IMR-90 (cell line): ENCODE measurements around the gene OTUD7B. TPM values are rescaled to one million over a fixed set of nuclear protein-coding genes. Genes with fewer than 3 reads are reported as not detected.

Source experiments
- ATAC-seq: fragments of 200-7000 bp; cut with Tn5 transposase; 2 replicates; pipeline ENCODE4 v1.9.1; 2020; ENCODE audit warnings: low read depth, mild to moderate bottlenecking, moderate library complexity
- BruUV-seq: library from RNA; stranded (reverse); fragments of 400-500 nt; replicated peaks from 2 replicates; lab custom pipeline; 2021; lab: Mats Ljungman, UMichigan
- CTCF ChIA-PET: fragments of 300-600 bp; formaldehyde crosslinking; extraction: SDS; loops from one replicate; lab custom pipeline; 2021; ENCODE audit warnings: antibody characterized with exemption; lab: Yijun Ruan, JAX
- POLR2A ChIA-PET: fragments of 300-600 bp; sonication (Branson Sonifier 250); formaldehyde crosslinking; loops from one replicate; lab custom pipeline; 2022; ENCODE audit warnings: antibody characterized with exemption; ENCODE audit not compliant: unreplicated experiment; lab: Charles Lee
- DNase-seq: peaks from one replicate; pipeline ENCODE4 v3.0.0; 2013
- H2AFZ ChIP-seq: replicated peaks from 2 replicates; pipeline ENCODE3; 2013; ENCODE audit warnings: low read length, mild to moderate bottlenecking; ENCODE audit not compliant: poor library complexity
- H2AK5ac ChIP-seq: 2 replicates; pipeline ENCODE4 v1.6.1; 2013; ENCODE audit warnings: low read depth, low read length, inconsistent platforms
- H2AK9ac ChIP-seq: replicated peaks from 2 replicates; pipeline ENCODE3; 2013; ENCODE audit warnings: mild to moderate bottlenecking, low read depth, low read length, moderate library complexity; ENCODE audit not compliant: poor library complexity
- H2BK120ac ChIP-seq: 2 replicates; pipeline ENCODE4 v1.6.1; 2013; ENCODE audit warnings: low read depth, low read length, inconsistent platforms
- H2BK15ac ChIP-seq: 3 replicates; pipeline ENCODE4 v1.6.1; 2013; ENCODE audit warnings: low read depth, low read length, inconsistent platforms
- H2BK20ac ChIP-seq: 2 replicates; pipeline ENCODE4 v1.6.1; 2013; ENCODE audit warnings: low read depth, mild to moderate bottlenecking, inconsistent platforms, low read length, moderate library complexity
- H2BK5ac ChIP-seq: 2 replicates; pipeline ENCODE4 v1.6.1; 2013; ENCODE audit warnings: mild to moderate bottlenecking, low read depth, low read length, inconsistent platforms; ENCODE audit not compliant: poor library complexity, severe bottlenecking
- H3K14ac ChIP-seq: replicated peaks from 2 replicates; pipeline ENCODE4 v1.6.1; 2013; ENCODE audit warnings: low read depth, low read length, inconsistent platforms
- H3K18ac ChIP-seq: 2 replicates; pipeline ENCODE4 v1.6.1; 2013; ENCODE audit warnings: low read depth, low read length, control low read depth
- H3K23ac ChIP-seq: 2 replicates; pipeline ENCODE4 v1.6.1; 2013; ENCODE audit warnings: low read depth, low read length, inconsistent platforms
- H3K27ac ChIP-seq: 2 replicates; pipeline ENCODE4 v1.5.1; 2013; ENCODE audit warnings: mild to moderate bottlenecking, control low read depth, low read length; ENCODE audit not compliant: insufficient read depth
- H3K27me3 ChIP-seq: 2 replicates; pipeline ENCODE4 v1.6.1; 2013; ENCODE audit warnings: low read length; ENCODE audit not compliant: control insufficient read depth, insufficient read depth
- H3K36me3 ChIP-seq: 2 replicates; pipeline ENCODE4 v1.6.1; 2013; ENCODE audit warnings: low read length, mixed read lengths; ENCODE audit not compliant: control insufficient read depth, insufficient read depth
- H3K4ac ChIP-seq: 2 replicates; pipeline ENCODE4 v1.6.1; 2013; ENCODE audit warnings: low read depth, low read length, inconsistent platforms
- H3K4me1 ChIP-seq: 2 replicates; pipeline ENCODE4 v1.6.1; 2013; ENCODE audit warnings: low read length, mixed read lengths; ENCODE audit not compliant: control insufficient read depth, insufficient read depth
- H3K4me2 ChIP-seq: 2 replicates; pipeline ENCODE4 v1.6.1; 2013; ENCODE audit warnings: low read depth, mild to moderate bottlenecking, control low read depth, low read length, moderate library complexity
- H3K4me3 ChIP-seq: 2 replicates; pipeline ENCODE4 v1.5.1; 2013; ENCODE audit warnings: low read depth, mild to moderate bottlenecking, control low read depth, low read length, moderate library complexity; ENCODE audit not compliant: insufficient read depth
- H3K56ac ChIP-seq: 2 replicates; pipeline ENCODE4 v1.6.1; 2013; ENCODE audit warnings: low read length, inconsistent platforms; ENCODE audit not compliant: insufficient read depth; ENCODE audit errors: extremely low read depth
- H3K79me1 ChIP-seq, 2 experiments: 2 replicates each; pipeline ENCODE4 v1.6.1; 2013; ENCODE audit warnings: low read length in 2 of 2, inconsistent platforms in 1 of 2, low read depth in 1 of 2
- H3K9ac ChIP-seq: 2 replicates; pipeline ENCODE4 v1.6.1; 2013; ENCODE audit warnings: low read depth, low read length, control low read depth
- H3K9me1 ChIP-seq: 2 replicates; pipeline ENCODE4 v1.6.1; 2013; ENCODE audit warnings: low read length, inconsistent platforms; ENCODE audit not compliant: insufficient read depth
- H3K9me3 ChIP-seq: 2 replicates; pipeline ENCODE4 v1.6.1; 2013; ENCODE audit warnings: low read length; ENCODE audit not compliant: control insufficient read depth, insufficient read depth
- H4K20me1 ChIP-seq: 2 replicates; pipeline ENCODE4 v1.6.1; 2013; ENCODE audit warnings: low read length, inconsistent platforms; ENCODE audit not compliant: insufficient read depth
- H4K5ac ChIP-seq: 2 replicates; pipeline ENCODE4 v1.6.1; 2013; ENCODE audit warnings: mild to moderate bottlenecking, low read depth, low read length, control low read depth
- H4K8ac ChIP-seq, 2 experiments: 2 replicates each; pipeline ENCODE4 v1.6.1; 2013; ENCODE audit warnings: low read depth in 2 of 2, low read length in 2 of 2, control low read depth in 1 of 2, inconsistent platforms in 1 of 2
- H4K91ac ChIP-seq: 2 replicates; pipeline ENCODE4 v1.6.1; 2013; ENCODE audit warnings: low read depth, low read length, inconsistent platforms; ENCODE audit not compliant: insufficient read depth
- BHLHE40 ChIP-seq: fragments of 150-350 bp; IDR thresholded peaks from 2 replicates; pipeline ENCODE4 v1.6.1; 2016; ENCODE audit warnings: mild to moderate bottlenecking, low read depth, low read length
- CEBPB ChIP-seq: IDR thresholded peaks from 2 replicates; pipeline ENCODE4 v1.6.1; 2012; ENCODE audit warnings: low read depth, low read length, improper control_type of control experiment
- CTCF ChIP-seq: conservative IDR thresholded peaks from 2 replicates; pipeline ENCODE4 v1.5.1; 2012; ENCODE audit warnings: mild to moderate bottlenecking, low read depth, low read length, improper control_type of control experiment
- MAFK ChIP-seq: IDR thresholded peaks from 2 replicates; pipeline ENCODE4 v1.6.1; 2012; ENCODE audit warnings: low read depth, low read length, improper control_type of control experiment
- NFE2L2 ChIP-seq: fragments of 150-350 bp; IDR thresholded peaks from 2 replicates; pipeline ENCODE4 v1.6.1; 2016; ENCODE audit warnings: low read depth, mild to moderate bottlenecking, low read length
- POLR2A ChIP-seq: IDR thresholded peaks from 2 replicates; pipeline ENCODE4 v1.6.1; 2012; ENCODE audit warnings: mild to moderate bottlenecking, low read depth, low read length
- RCOR1 ChIP-seq: IDR thresholded peaks from 2 replicates; pipeline ENCODE4 v1.6.1; 2012; ENCODE audit warnings: mild to moderate bottlenecking, low read length, improper control_type of control experiment; ENCODE audit not compliant: insufficient replicate concordance
- USF2 ChIP-seq: fragments of 150-350 bp; IDR thresholded peaks from 2 replicates; pipeline ENCODE4 v1.6.1; 2017; ENCODE audit warnings: mild to moderate bottlenecking, antibody characterized with exemption, low read length, low read depth
- WGBS, 2 experiments: methylation state at CpG; one replicate each; pipeline versions ENCODE4 v1.1.5 to v1.1.7; 2013; ENCODE audit warnings: missing lambda C conversion rate in 2 of 2; ENCODE audit not compliant: insufficient read length in 1 of 2; ENCODE audit errors: extremely low coverage in 2 of 2; 5-methylcytosine and 5-hydroxymethylcytosine counted together
- dilution Hi-C: fragments of 300-500 bp; cut with HindIII; formaldehyde crosslinking; loops from one replicate; pipeline ENCODE4 v1.14.3; 2018; ENCODE audit warnings: low sequenced_read_pairs; ENCODE audit not compliant: unreplicated experiment
- in situ Hi-C: fragments of 300-500 bp; cut with MboI; formaldehyde crosslinking; loops from 3 replicates; pipeline ENCODE4 v1.14.3; 2019; ENCODE audit warnings: low sequenced_read_pairs, inconsistent platforms, mixed read lengths
- intact Hi-C: fragments of 100-400 bp; cut with micrococcal nuclease; formaldehyde crosslinking; loops from 2 replicates; pipeline ENCODE4 v1.10.0; 2022
- polyA plus RNA-seq, 3 experiments: library from polyadenylated mRNA; depleted of rRNA; stranded (reverse); fragments of >200 nt; gene quantifications; 2 replicates each; pipeline ENCODE4 v1.2.3, GENCODE V29; 2012; ENCODE audit warnings: low replicate concordance in 1 of 3
- total RNA-seq: library from RNA; depleted of rRNA; stranded (reverse); fragments of >200 nt; gene quantifications from 2 replicates; pipeline ENCODE4 v1.2.3, GENCODE V29; 2012

Gene OTUD7B
- total and polyA plus RNA-seq, 2 of the 4 experiments (the other 2 are of a cell fraction) = 7.5 to 18.6 TPM

- dilution Hi-C loops = no loop called here
- ChIA-PET CTCF (interaction anchor here (0.6 to 1.3 kb wide), 5 partner anchors 23 to 102 kb away, joined by 3 to 6 read pairs (median 4); partner anchors contain the start of gene OTUD7B), POLR2A (no interaction called here)
- no peak overlapping the region for H3K14ac ChIP-seq
- BruUV-seq = no TSS peak
- H3K9me3 ChIP-seq = peaks cover 2% of the 10 kb centered on the region; the same call in 1 of the 2 replicates
- H3K56ac ChIP-seq = peak overlapping the region; percentile 19; the same call in 1 of the 2 replicates
- H3K27me3 ChIP-seq = no peaks in the 10 kb centered on the region
- no peak overlapping the region for H2BK15ac ChIP-seq
- H3K23ac ChIP-seq = no peak overlapping the region
- DNase-seq = no peak
- no peak overlapping the region for H3K9ac ChIP-seq
- in situ Hi-C loops = loop anchor here (5.0 kb wide), 2 partner anchors 90 to 205 kb away; no protein-coding TSS in a partner anchor
- no peak overlapping the region for H2BK120ac ChIP-seq
- H2AK5ac ChIP-seq = no peak overlapping the region
- H2BK5ac ChIP-seq = no peak overlapping the region
- H3K27ac ChIP-seq = no peak overlapping the region
- intact Hi-C loops = loop anchor here (1.0 to 5.0 kb wide), 5 partner anchors 48 to 225 kb away; partner anchors contain the start of genes OTUD7B and VPS45
- H4K8ac ChIP-seq = no peak overlapping the region
- H3K4me1 ChIP-seq = peaks cover 5% of the 10 kb centered on the region
- 100% methylated on average over 1 of the region's 2 CpGs; no CpG with 5 or more reads in 1 of the 2 experiments for WGBS, 2 experiments
- H2AK9ac ChIP-seq = no peak overlapping the region
- H2BK20ac ChIP-seq = no peak overlapping the region; the same call in 1 of the 2 replicates
- H3K36me3 ChIP-seq = peaks cover 39% of the 10 kb centered on the region
- no peak overlapping the region for H3K4me3 ChIP-seq
- H3K4ac ChIP-seq = no peak overlapping the region
- no peak overlapping the region for H4K5ac ChIP-seq
- peaks cover 7% of the 10 kb centered on the region for H3K9me1 ChIP-seq
- no peak overlapping the region for H3K4me2 ChIP-seq
- TF ChIP-seq NFE2L2 (no peak), CTCF (no peak), RCOR1 (no peak), USF2 (no peak), MAFK (no peak), BHLHE40 (no peak), CEBPB (no peak), POLR2A (no peak)
- H4K91ac ChIP-seq = no peak overlapping the region
- ATAC-seq = no peak
- H2AFZ ChIP-seq = no peak overlapping the region
- H3K79me1 ChIP-seq = peaks cover 15 to 38% of the 10 kb centered on the region in 2 experiments
- no peak overlapping the region for H3K18ac ChIP-seq
- H4K20me1 ChIP-seq = no peaks in the 10 kb centered on the region; the same call in 1 of the 2 replicates
Measured at GRCh38 chr1:149962736-149963135, 47.8 kb downstream of the OTUD7B start.
